Activated T-cell treated with anti-CD3 and anti-CD28 coated beads for 24 hours (primary cell): ENCODE measurements around the gene STAC3.

Experiments used
- DNase-seq: peaks from one replicate; pipeline ENCODE4 v3.0.0-alpha.2; 2020; ENCODE audit warnings: low read depth

The STAC3 gene

DNA sequence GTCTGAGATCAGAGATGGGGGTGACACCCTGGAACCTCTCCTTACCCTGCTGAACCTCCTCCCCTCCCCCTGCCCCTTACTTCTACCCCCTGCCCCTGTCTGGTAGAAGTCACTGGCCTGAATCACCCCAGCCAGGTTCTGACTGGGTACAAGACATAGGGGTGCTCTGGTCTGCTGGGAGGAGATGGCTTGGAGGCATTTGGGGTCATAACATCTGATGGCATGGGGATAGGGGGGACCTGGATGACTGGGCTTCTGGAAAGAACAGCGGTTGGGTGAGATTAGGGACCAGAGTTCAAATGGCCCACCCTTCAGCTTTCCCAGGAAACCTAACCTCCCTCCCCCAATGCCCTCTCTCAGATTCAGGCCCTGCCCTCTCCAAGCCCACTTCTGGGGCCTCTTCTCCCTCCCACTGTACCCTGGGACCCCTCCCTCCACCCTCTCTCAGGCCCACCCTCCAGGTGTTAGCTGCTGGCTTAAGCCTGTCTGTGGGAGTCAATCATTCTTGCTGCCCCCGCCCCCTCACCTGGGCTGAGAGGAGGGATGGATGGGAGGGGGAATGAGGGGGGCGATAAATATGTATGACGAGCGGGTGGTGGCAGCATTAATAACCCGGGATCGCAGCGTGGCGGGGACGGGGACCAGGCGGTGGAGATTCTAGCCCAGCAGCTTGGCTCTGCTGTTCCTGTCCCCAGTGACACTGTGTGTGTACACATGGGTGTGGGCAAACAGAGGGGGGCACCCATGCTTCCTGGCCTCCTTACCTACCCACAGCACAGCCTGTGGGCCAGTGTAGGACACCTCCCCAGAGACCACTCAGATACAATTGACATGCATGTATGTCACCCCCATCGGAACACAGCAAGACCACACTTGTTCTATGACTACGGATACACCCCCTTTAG lies 28.4 kb downstream of the STAC3 start:
- DNase-seq: no peak

DNA sequence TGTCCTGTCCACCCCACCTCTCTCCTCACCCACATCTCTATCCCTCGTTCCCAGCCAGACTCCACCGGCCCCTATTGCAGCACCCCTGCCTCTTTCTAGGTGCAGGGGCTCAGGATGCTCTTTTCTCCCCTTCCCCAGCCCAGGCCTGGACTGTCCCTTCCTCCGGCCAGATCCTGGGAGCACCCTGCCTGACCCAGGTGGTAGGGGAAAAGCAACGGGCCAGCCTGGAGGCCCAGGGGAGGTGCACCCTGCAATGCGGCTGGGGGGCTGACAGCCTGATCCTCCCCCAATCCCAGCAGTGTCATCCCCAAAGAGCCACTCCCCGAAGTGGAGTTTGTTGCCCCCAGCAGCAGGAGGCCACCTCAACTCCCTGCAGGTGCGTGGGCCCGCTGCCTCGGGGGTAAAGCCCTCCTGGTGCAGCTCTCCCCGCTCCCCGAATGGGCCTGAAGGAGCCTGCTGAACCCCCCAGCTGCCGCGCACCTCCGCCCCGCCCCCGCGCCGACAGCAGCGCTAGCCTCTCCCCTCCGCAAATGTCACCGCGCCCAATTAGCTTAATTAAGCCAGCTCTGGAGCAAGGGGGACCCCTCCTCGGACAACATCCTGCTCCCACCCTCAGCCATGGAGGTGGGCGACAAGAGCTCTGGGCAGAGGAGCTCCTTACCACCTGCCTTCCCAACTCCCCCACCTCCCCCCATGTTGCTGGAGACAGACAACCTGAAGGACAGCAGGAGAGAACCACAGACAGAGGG lies 29.6 kb downstream of the STAC3 start:
- no peak for DNase-seq

DNA sequence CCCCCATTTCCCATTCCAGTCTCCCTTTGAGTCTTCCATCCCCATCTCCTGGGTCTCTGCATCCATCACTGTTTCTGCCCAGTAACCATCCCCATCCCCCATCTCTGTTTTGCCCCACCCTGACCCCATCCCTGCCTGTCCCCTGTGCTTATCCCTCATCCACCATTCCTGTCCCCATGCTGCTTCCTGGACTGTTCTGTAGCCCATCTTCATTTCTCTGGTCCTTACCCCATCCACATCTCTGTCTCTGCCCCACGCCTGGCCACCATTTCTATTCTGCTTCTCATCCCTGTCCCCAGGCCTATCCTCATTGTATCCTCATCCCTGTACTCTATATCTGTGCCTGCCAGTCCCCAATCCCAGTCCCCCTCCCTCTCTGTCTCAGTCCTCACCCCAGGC lies 30.2 kb downstream of the STAC3 start:
- DNase-seq: no peak

DNA sequence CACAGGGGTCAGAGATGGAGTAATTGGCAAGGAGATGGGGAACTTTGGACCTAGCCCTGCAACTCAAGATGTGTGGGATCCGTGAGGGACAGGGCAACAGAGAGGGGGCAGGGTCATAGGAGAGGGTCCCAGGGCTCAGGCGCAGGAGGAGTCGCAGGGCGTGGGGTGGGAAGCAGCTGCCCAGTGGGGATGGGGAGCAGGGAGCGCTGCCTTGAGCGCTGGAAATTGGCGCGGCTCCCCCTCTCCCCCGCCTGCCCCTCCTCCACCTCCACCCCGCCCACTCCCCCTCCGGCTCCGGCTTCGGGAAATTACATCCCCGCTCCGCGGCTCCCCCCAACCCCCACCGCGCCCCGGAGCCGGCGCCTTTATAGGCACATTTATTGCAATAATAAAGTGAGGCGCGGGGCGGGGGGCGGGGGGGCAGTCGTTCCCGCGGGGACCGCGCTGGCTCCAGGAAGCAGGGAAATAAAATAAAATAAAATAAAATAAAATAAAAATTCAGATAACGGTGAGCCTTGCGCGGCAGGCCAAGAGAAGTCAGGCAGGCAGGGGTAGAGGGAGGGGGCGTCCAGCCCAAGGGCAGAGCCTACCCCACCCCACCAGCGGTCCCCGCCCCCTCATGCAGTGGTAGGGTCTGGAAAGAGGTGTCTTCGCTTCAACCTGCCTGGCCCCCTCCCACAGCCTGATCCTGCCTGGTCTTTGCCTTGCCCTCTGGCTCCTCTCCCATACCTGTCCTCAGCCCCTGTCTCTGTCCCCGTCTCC lies 30.8 kb downstream of the STAC3 start:
- DNase-seq: no peak

DNA sequence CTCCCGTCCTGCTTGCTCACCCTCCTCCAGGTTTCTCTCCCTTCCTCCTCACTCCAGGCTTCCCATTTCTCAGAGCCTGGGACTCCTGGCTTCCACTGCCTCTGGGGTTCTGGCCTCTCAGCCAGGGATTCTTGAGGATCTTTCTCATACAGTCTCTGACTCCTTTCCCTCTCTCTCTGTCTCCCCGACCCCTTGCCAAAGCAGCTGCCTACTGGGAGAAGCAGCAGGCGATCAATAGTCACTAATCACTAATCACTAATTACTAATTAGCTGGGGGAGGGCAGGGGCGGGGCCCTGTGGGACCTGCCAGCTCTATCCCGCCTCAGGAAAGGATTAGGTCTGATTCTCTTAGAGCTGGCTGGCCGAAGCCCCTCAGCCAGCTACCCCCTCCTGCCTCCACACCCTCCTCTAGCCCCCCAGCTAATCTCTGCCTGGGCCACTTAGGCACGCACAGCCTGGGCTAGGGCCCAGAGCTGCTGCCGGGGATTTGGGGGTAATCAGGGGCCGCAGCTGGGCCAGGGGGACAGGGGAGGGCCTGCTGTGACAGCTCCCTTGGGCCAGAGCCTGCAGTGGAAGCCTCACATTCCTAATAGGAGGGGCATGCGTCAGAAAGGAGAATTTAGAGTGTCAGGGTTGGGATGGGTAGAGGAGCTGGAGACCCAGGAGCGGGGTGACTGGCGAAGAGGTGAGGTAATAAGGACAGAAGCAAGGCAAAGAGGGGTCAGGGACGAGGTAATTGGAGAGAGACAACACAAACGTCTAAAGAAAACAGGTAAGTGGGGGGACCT lies 31.6 kb downstream of the STAC3 start:
- DNase-seq: no peak

- DNase-seq: no peak
These were observed 32.7 kb downstream of the STAC3 start for GRCh38 chr12:57218030-57218853.

DNA sequence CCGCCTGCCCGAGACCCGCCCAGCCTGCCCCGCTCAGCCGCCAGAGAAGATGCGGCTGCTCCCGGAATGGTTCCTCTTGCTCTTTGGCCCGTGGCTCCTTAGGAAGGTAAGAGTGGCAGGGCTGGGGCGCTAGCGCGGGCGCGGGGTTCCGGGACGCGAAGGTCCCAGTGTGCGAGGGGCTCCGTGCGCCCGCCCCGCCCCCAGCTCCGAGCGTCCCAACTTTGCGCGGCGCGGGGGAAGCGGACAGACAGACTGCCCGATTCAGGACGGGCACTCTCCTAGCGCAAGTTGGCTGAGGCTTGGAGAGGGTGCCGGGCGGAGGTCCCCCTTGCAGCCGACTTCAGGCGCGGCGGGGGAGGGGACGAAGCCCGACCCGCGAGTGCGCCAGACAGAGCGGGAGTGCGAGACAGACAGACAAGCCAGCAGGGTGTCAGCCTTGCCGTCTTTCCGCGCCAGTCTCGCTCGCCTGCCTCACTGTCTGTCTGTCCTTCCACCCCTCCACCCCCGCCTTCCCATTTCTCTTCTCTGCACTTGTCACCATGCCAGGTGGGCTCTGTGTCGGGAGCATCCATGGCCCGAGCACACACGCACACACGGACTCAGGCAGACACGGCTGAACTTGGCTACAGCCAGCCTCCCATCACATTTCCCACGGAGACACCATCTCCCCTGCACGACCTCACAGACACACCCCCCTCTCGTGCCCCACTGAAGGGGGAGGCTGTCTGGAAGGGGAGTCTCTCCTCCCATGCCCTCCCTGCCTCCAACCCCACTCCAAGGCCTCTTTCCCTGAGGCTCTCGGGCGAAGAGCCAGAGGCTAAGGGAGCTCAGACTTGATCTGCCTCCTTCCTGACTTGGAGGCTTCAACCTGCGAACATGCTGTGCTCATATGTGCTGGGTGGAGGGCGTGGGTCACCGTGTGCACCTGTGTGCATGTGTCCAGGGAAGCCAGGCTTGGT lies 33.8 kb downstream of the STAC3 start:
- no peak for DNase-seq

- no peak for DNase-seq
These were observed 34.7 kb downstream of the STAC3 start, which contains the start of gene NXPH4 for GRCh38 chr12:57216014-57216911. TSS of gene NXPH4 (plus strand) at chr12:57216794. CDS start at chr12:57216970, 176 bp downstream.

GRCh38 chr12:57215668-57216013 lies 35.3 kb downstream of the STAC3 start:
- DNase-seq: no peak

GRCh38 chr12:57215065-57215464 lies 35.9 kb downstream of the STAC3 start:
- no peak for DNase-seq

GRCh38 chr12:57214398-57214781 lies 36.6 kb downstream of the STAC3 start:
- peak; percentile 58 for DNase-seq

GRCh38 chr12:57213763-57214397 lies 37.1 kb downstream of the STAC3 start:
- no peak for DNase-seq

DNA sequence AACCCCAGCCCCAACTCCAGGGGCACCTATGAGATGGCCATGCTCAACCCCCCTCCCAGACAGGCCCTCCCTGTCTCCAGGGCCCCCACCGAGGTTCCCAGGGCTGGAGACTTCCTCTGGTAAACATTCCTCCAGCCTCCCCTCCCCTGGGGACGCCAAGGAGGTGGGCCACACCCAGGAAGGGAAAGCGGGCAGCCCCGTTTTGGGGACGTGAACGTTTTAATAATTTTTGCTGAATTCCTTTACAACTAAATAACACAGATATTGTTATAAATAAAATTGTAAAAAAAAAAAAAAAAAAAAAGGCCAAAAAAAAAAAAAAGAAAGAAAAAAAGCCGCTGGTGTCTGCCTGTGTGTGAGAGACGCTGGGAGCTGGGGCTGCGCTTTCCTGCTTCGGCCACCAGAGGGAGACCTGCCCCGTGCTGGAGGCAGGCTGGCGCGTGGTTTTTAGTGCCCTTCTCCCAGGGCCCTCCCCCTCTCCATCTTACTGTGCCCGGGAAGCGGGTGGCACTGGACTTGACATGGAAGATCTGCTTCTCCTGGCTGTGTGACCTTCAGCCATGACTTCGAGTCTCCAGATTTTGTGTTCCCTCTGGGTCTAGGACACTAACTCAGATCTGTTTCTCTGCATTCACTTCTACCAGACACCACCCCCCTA lies 37.8 kb downstream of the STAC3 start:
- DNase-seq: peak; percentile 78

GRCh38 chr12:57212701-57213057 lies 38.3 kb downstream of the STAC3 start:
- no peak for DNase-seq

GRCh38 chr12:57211791-57212700 lies 38.9 kb downstream of the STAC3 start:
- DNase-seq: no peak

DNA sequence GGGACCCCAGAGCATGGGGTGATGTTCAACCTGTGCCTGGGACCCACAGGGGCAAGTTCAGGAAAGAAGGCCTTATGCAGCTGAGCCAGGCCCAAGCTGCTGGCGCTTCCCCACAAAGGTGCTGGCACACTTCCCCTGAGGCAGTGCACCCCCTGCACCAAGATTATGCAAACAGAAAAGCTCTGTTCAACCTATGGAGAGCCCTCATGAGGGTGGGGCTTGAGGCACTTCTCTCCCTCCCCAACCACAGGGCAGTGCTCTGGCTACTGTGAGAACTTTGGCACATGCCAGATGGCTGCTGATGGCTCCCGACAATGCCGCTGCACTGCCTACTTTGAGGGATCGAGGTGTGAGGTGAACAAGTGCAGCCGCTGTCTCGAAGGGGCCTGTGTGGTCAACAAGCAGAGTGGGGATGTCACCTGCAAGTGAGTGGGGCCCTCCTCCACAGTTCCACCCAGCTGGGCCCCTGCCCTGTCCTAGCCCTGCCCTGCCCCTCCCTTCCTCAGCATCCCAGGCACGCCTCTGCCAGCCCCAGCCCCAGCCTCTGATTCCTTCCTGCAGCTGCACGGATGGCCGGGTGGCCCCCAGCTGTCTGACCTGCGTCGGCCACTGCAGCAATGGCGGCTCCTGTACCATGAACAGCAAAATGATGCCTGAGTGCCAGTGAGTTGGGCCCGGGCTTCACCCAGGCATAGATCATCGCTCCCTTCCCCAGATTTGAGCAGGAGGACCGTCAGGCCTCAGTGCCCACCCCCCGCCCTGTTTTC lies 39.9 kb downstream of the STAC3 start:
- DNase-seq: no peak
